Endodermal cell (in vitro differentiated cells): Measurements from ENCODE around the gene MAP4K4. TPM values are rescaled to one million over a fixed set of nuclear protein-coding genes. Genes with fewer than 3 reads are reported as not detected.

Source experiments
- DNase-seq: peaks from one replicate; pipeline ENCODE4 v3.0.0-alpha.2; 2017
- H3K27ac ChIP-seq: 2 replicates; pipeline ENCODE4 v1.5.1; 2013; ENCODE audit warnings: mild to moderate bottlenecking, low read depth, low read length, moderate library complexity
- H3K27me3 ChIP-seq: 2 replicates; pipeline ENCODE4 v1.6.1; 2013; ENCODE audit warnings: mild to moderate bottlenecking, low read length, moderate library complexity; ENCODE audit not compliant: insufficient read depth, control insufficient read depth, poor library complexity, severe bottlenecking
- H3K36me3 ChIP-seq: 2 replicates; pipeline ENCODE4 v1.7.0; 2013; ENCODE audit warnings: mild to moderate bottlenecking, low read length, moderate library complexity; ENCODE audit not compliant: control insufficient read depth, insufficient read depth
- H3K4me1 ChIP-seq: one replicate; pipeline ENCODE4 v1.7.0; 2013; ENCODE audit warnings: low read length; ENCODE audit not compliant: control insufficient read depth, insufficient read depth
- H3K4me3 ChIP-seq: 2 replicates; pipeline ENCODE4 v1.5.1; 2013; ENCODE audit warnings: mild to moderate bottlenecking, low read length, moderate library complexity
- H3K9ac ChIP-seq: 2 replicates; pipeline ENCODE4 v1.6.1; 2013; ENCODE audit warnings: mild to moderate bottlenecking, low read length, moderate library complexity; ENCODE audit not compliant: poor library complexity, severe bottlenecking; ENCODE audit errors: extremely low read depth
- H3K9me3 ChIP-seq: 2 replicates; pipeline ENCODE4 v1.6.1; 2013; ENCODE audit warnings: mild to moderate bottlenecking, low read length, moderate library complexity; ENCODE audit not compliant: control insufficient read depth
- H3K27ac Mint-ChIP-seq: 2 replicates; pipeline ENCODE4 v1.8.0; 2020; ENCODE audit warnings: mixed read lengths
- H3K27me3 Mint-ChIP-seq: 2 replicates; pipeline ENCODE4 v1.8.0; 2021; ENCODE audit warnings: mild to moderate bottlenecking, mixed read lengths; ENCODE audit not compliant: insufficient read depth
- H3K36me3 Mint-ChIP-seq: 2 replicates; pipeline ENCODE4 v1.8.0; 2020; ENCODE audit warnings: low read depth, mixed read lengths
- H3K4me1 Mint-ChIP-seq: 2 replicates; pipeline ENCODE4 v1.8.0; 2020; ENCODE audit warnings: mixed read lengths
- H3K4me3 Mint-ChIP-seq: 2 replicates; pipeline ENCODE4 v1.8.0; 2020; ENCODE audit warnings: mild to moderate bottlenecking, moderate library complexity, mixed read lengths
- H3K9me3 Mint-ChIP-seq: 2 replicates; pipeline ENCODE4 v1.8.0; 2020; ENCODE audit warnings: mild to moderate bottlenecking, mixed read lengths
- WGBS, 2 experiments: methylation state at CpG; one replicate each; pipeline versions ENCODE4 v1.1.5 to v1.1.7; 2013; ENCODE audit warnings: missing lambda C conversion rate in 2 of 2, mixed read lengths in 1 of 2; ENCODE audit not compliant: insufficient coverage in 1 of 2, insufficient read length in 1 of 2; 5-methylcytosine and 5-hydroxymethylcytosine counted together
- total RNA-seq, 2 donors: library from RNA; stranded (reverse); fragmentation: NEBNext Ultra II Directional in 1 of 2; extraction: Animal tissue kit (Norgen Biotek cat#: 25700) in 1 of 2; gene quantifications; 2 replicates in 1 of 2; 3 replicates in 1 of 2; pipeline ENCODE4 v1.2.1, GENCODE V29; 2021
- TF ChIP-seq, protein P1 (sequence below): fragments of 200-600 bp; sonication (generic); conservative IDR thresholded peaks from 2 replicates; pipeline ENCODE4 v1.5.0; 2021; ENCODE audit warnings: antibody characterized with exemption, mild to moderate bottlenecking

MAP4K4 gene
- total RNA-seq, 2 donors from 2014 or later = 130 to 142 TPM

DNA sequence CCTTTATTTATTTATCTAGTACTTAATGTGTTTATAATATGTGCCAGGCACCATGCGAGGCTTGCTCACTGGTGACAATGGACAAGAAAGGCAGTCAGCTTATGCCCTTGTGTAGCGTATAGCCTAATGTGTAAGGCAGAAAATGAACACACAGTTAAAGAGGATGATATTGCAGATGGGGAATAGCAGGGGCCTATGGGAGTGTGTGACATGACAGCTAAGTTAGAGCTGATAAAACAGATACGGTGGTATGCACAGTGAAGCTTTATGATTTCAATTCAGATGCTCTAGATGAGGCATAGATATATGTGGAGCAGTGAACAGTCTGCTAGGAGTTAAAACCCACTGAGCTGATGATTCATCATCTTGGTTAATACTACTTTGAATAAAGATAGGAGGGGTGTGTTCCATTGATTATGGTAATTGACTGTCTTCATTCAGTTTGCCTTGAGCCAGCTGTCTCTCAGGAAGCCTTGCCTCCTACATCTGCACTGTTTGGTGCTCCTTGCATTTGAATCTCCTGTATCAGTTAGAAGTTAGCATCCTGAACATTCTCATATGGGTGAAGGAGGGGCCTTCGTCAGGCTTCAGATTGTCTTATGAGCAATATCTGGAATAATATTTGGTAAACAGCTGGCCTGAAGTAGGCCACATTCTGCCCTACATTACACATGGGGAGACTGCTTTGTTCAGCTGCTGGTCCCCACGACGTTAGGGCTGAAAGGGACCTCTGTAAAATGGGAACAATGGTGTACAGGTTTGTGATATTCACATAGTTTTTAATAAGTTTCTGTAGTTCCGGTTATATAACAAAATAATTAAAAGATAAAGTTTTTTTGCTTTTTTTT, 13.2 kb downstream of the MAP4K4 start:
- Mint-ChIP-seq H3K4me3 (no peak overlapping the region), H3K9me3 (no peaks in the 10 kb centered on the region), H3K27ac (no peak overlapping the region), H3K4me1 (peaks cover 14% of the 10 kb centered on the region), H3K36me3 (peaks cover 17% of the 10 kb centered on the region), H3K27me3 (no peaks in the 10 kb centered on the region)
- 91 to 98% methylated on average over 3 to 7 of the region's 7 CpGs for WGBS, 2 experiments
- Histone ChIP-seq H3K4me1 (no peaks in the 10 kb centered on the region), H3K9ac (no peak overlapping the region), H3K4me3 (no peak overlapping the region), H3K9me3 (no peaks in the 10 kb centered on the region), H3K36me3 (peaks cover 22% of the 10 kb centered on the region), H3K27me3 (no peaks in the 10 kb centered on the region), H3K27ac (peak overlapping the region; percentile 2)
- DNase-seq = no peak
- TF ChIP-seq, protein P1, sequence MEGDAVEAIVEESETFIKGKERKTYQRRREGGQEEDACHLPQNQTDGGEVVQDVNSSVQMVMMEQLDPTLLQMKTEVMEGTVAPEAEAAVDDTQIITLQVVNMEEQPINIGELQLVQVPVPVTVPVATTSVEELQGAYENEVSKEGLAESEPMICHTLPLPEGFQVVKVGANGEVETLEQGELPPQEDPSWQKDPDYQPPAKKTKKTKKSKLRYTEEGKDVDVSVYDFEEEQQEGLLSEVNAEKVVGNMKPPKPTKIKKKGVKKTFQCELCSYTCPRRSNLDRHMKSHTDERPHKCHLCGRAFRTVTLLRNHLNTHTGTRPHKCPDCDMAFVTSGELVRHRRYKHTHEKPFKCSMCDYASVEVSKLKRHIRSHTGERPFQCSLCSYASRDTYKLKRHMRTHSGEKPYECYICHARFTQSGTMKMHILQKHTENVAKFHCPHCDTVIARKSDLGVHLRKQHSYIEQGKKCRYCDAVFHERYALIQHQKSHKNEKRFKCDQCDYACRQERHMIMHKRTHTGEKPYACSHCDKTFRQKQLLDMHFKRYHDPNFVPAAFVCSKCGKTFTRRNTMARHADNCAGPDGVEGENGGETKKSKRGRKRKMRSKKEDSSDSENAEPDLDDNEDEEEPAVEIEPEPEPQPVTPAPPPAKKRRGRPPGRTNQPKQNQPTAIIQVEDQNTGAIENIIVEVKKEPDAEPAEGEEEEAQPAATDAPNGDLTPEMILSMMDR = no peak

DNA sequence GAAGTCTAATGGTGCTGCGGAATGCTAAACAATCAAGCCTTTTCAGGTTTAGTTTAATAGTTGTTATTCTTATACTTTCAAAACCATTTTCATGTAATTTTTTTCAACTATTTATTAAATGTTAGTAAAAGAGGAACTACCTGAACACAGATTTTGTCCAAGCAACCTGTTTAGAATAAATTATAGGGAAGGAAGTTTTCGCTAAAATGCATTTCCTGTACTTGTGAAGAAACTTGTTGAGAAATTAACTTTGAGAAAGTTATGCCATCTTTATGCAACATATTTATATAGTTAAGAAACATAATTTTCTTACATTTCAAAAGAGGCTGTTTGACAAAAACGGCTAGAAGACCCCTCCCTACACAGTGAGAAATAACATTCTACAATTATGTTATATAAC, 16.6 kb downstream of the MAP4K4 start:
- no peak for DNase-seq
- Mint-ChIP-seq H3K36me3 (peaks cover 11% of the 10 kb centered on the region), H3K4me1 (peaks cover 24% of the 10 kb centered on the region), H3K4me3 (no peak overlapping the region), H3K27me3 (no peaks in the 10 kb centered on the region), H3K27ac (no peak overlapping the region), H3K9me3 (no peaks in the 10 kb centered on the region)
- Histone ChIP-seq H3K4me1 (no peaks in the 10 kb centered on the region), H3K9ac (no peak overlapping the region), H3K4me3 (no peak overlapping the region), H3K27me3 (no peaks in the 10 kb centered on the region), H3K9me3 (no peaks in the 10 kb centered on the region), H3K36me3 (peaks cover 12% of the 10 kb centered on the region), H3K27ac (no peak overlapping the region)
- WGBS, 2 experiments = 100% methylated on average over 2 of the region's 3 CpGs; no CpG with 5 or more reads in 1 of the 2 experiments
- TF ChIP-seq, protein P1 = no peak

DNA sequence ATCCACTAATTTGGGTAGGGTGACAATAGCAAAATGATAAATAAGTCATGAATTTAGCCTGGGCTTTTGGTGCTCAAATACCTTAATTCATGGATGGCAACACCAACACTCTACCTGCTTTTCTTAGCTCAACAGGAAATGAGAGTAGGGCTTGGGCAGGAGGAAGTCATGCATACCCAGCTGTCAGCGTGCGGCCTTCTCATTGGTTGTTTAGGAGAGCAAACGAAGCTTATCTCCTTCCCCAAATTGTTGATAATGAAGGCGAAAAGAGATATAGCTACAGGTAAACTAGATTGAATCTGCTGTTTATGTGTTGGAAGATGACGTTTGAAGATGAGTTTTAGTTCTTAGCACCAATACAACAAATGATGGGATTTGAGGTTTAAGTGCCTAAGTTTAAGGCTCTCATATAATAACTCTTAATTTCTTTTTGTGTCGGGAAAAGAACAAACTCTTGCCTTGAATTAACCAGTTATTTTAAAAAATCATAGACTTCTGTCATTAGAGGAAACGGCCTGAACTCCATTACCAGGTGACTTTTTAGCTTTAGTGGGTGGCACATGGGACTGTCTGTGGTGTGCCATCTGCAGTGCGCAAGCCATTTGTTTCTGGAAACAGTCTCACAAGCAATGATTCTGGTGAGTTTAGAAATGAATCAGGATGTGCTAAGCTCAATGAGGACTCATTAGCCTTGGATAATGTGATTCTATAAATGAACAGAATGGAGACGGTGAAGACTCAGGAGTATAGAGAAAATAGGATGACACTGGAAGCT, 19.8 kb downstream of the MAP4K4 start:
- Mint-ChIP-seq H3K27me3 (no peaks in the 10 kb centered on the region), H3K36me3 (peaks cover 13% of the 10 kb centered on the region)

More for the DNA sequence above, 19.8 kb downstream of the MAP4K4 start:
- H3K4me3 ChIP-seq = no peak overlapping the region
- peaks cover 15% of the 10 kb centered on the region for H3K36me3 ChIP-seq
- no peaks in the 10 kb centered on the region for H3K9me3 Mint-ChIP-seq
- peak; percentile 60 for DNase-seq
- no peak overlapping the region for H3K27ac Mint-ChIP-seq
- peaks cover 26% of the 10 kb centered on the region for H3K4me1 Mint-ChIP-seq
- H3K27ac ChIP-seq = no peak overlapping the region
- no peak overlapping the region for H3K4me3 Mint-ChIP-seq
- no peaks in the 10 kb centered on the region for H3K4me1 ChIP-seq
- TF ChIP-seq, protein P1 = no peak
- 89 to 90% methylated on average over 4 to 9 of the region's 9 CpGs for WGBS, 2 experiments
- no peak overlapping the region for H3K9ac ChIP-seq
- H3K9me3 ChIP-seq = no peaks in the 10 kb centered on the region
- H3K27me3 ChIP-seq = no peaks in the 10 kb centered on the region
